Measurements from ENCODE around the gene ZNF134. TPM values are rescaled to one million over a fixed set of nuclear protein-coding genes. Genes with fewer than 3 reads are reported as not detected.

The ZNF134 gene
- total RNA-seq, 1 donor from 2014 or later, result 9.4 TPM

DNA sequence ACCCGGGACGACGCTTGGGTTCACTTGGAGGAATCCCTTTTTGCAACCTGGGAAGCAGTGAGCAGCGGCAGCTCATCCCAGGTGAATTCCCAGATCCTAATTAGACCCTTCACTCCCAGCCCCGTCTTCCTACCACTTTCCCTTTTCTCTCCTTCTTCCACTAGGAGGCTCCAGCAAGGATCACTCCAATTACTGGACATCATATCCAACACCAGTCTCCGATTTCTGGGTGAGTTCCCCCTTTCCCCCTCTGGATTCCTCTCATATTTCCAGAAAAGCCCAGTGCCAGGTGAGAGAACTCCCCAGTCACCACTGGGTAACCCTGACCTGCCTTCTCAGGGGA lies 37.6 kb downstream of the ZNF134 start:
- Mint-ChIP-seq H3K4me1 (ENCODE audit: low read depth) (no peaks in the 10 kb centered on the region), H3K27me3 (ENCODE audit: insufficient read depth) (no peaks in the 10 kb centered on the region), H3K4me3 (no peak overlapping the region), H3K36me3 (ENCODE audit: low read depth) (no peaks in the 10 kb centered on the region), H3K27ac (no peak overlapping the region), H3K9me3 (peaks cover 80% of the 10 kb centered on the region)
- intact Hi-C loops (cut with micrococcal nuclease), result no loop called here
- no peak for DNase-seq (ENCODE audit: low spot score)

DNA sequence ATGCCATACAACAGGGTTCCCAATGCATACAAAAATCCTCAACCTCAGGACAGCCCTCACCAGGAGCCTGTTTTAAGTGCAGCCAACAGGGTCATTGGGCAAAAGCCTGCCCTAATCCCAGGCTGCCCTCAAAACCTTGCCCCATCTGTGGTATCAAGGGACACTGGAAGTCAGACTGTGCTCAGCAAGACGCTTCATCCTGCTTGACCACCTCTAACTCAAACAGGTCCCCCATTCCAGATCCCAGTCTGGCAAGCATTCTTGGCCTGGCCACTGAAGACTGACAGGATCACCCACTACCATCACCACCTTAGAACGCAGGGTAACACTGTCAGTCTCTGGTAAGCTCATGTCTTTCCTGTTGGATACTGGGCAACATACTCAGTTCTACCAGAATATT lies 39.6 kb downstream of the ZNF134 start:
- no peak overlapping the region for H3K27ac Mint-ChIP-seq
- intact Hi-C loops (cut with micrococcal nuclease), result no loop called here
- H3K36me3 Mint-ChIP-seq (ENCODE audit: low read depth), result no peaks in the 10 kb centered on the region
- peaks cover 67% of the 10 kb centered on the region for H3K9me3 Mint-ChIP-seq
- no peak for DNase-seq (ENCODE audit: low spot score)
- no peaks in the 10 kb centered on the region for H3K4me1 Mint-ChIP-seq (ENCODE audit: low read depth)
- no peaks in the 10 kb centered on the region for H3K27me3 Mint-ChIP-seq (ENCODE audit: insufficient read depth)
- H3K4me3 Mint-ChIP-seq, result no peak overlapping the region

DNA sequence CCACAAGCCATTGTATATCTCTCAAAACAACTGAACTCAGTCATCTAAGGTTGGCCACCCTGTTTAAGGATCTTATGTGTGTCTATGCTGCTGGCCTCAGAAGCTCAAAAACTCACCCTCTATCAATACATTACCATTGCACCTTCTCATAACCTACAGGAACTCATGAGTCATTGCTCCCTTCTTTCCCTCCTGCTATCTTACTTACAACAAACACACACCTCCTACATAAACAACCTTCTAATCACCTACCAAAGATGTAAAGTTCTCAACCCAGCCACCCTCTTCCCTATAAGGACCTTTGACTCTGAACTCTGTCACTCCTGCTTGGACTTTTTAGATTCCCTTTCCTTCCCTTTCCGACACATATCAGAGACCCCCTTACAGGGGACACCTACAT lies 41.4 kb downstream of the ZNF134 start:
- Mint-ChIP-seq H3K4me3 (no peak overlapping the region), H3K36me3 (ENCODE audit: low read depth) (no peaks in the 10 kb centered on the region)

DNA sequence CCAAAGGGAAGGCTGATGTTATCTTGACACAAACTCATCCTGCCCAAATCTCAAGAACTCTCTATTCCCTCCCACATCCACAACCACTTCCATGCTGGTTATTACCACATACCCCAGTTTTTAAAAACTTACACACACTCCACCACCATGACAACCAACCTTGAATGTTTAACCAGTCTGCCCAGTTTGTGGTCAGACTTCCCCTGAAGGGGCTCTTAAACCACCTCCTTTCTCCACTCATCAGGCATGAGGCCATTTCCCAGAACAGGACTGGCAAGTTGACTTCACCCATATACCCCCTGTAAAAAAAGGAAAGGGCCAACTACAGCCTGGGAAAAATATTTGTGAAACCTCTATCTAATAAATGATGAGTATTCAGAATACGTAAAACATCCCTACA lies 42.3 kb downstream of the ZNF134 start:
- Mint-ChIP-seq H3K36me3 (ENCODE audit: low read depth) (no peaks in the 10 kb centered on the region), H3K27me3 (ENCODE audit: insufficient read depth) (no peaks in the 10 kb centered on the region), H3K4me1 (ENCODE audit: low read depth) (no peaks in the 10 kb centered on the region), H3K27ac (no peak overlapping the region), H3K9me3 (peaks cover 63% of the 10 kb centered on the region), H3K4me3 (no peak overlapping the region)
- DNase-seq (ENCODE audit: low spot score), result no peak
- intact Hi-C loops (cut with micrococcal nuclease), result no loop called here

More for the DNA sequence above, 41.4 kb downstream of the ZNF134 start:
- Mint-ChIP-seq H3K4me1 (ENCODE audit: low read depth) (no peaks in the 10 kb centered on the region), H3K27me3 (ENCODE audit: insufficient read depth) (no peaks in the 10 kb centered on the region), H3K27ac (no peak overlapping the region), H3K9me3 (peaks cover 66% of the 10 kb centered on the region)
- no peak for DNase-seq (ENCODE audit: low spot score)
- intact Hi-C loops (cut with micrococcal nuclease), result no loop called here

DNA sequence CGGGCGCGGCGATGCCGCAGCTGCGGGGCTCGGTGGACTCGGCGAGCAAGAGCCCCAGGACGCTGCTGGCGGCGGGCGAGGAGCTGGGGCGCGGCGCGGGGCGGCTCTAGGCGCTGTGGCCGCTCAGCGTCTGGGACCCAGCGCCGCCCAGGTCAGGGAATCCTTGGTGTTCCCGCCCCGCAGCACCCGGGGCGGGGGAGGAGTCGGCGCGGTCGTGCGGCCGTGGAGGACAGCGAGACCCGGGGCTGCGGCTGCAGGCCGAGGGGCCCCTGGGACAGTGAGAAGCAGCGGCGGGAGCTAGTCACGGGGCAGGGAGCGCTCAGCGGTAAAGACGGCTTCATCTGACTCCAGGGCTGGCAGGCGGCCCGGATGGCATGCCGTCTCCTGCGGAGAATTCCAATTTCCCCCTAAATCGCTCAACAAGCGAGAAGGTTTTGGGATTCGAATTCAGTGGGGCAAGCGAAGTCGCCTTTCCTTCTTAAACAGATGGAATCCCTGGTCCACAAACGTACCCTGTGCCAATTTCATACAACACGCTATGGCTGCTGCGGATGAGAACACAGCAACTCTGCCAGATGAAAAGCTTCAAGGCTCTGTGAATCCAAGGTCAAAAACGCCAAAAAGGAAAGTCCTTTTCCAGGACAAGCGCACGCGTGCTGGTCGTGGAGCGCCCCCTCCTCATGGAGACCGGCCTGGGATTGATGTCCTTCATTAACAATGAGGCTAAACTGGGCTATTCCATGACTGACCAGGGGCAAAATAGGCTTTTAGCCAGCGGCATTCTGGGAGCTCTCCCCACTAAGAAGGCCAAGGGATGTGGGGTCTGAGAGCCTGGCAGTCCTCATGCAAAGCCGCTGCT lies 50.5 kb downstream of the ZNF134 start:
- no peak overlapping the region for H3K27ac Mint-ChIP-seq
- peaks cover 13% of the 10 kb centered on the region for H3K9me3 Mint-ChIP-seq
- no peak for DNase-seq (ENCODE audit: low spot score)
- intact Hi-C loops (cut with micrococcal nuclease), result no loop called here
- H3K4me1 Mint-ChIP-seq (ENCODE audit: low read depth), result no peaks in the 10 kb centered on the region
- H3K4me3 Mint-ChIP-seq, result peak overlapping the region; percentile 83
- H3K27me3 Mint-ChIP-seq (ENCODE audit: insufficient read depth), result peaks cover 6% of the 10 kb centered on the region
- H3K36me3 Mint-ChIP-seq (ENCODE audit: low read depth), result no peaks in the 10 kb centered on the region

DNA sequence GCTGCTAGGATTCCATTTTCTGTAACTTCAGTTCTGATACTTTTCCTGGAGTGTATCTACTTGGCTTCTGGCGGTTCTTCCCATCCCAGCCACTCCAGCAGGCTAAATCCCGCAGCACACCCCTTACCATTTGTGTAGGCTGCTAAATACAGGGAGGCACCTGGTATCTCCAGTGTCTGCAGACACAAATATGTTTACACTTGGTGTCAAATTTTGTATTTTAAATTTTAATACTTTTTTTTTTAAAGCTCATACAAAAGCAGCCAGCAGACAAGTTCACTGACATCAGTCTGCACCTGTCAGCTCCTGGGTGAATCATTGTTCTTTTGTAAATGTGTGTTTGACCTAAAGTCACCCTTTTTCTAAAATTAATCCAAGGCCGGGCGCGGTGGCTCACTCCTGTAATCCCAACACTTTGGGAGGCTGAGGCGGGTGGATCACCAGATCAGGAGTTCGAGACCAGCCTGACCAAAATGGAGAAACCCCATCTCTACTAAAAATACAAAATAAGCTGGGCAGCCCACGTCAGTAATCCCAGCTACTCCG lies 51.3 kb downstream of the ZNF134 start:
- no peaks in the 10 kb centered on the region for H3K36me3 Mint-ChIP-seq (ENCODE audit: low read depth)
- peak overlapping the region; percentile 39 for H3K4me3 Mint-ChIP-seq
- no peak for DNase-seq (ENCODE audit: low spot score)
- peaks cover 9% of the 10 kb centered on the region for H3K9me3 Mint-ChIP-seq
- intact Hi-C loops (cut with micrococcal nuclease), result no loop called here
- H3K27me3 Mint-ChIP-seq (ENCODE audit: insufficient read depth), result peaks cover 6% of the 10 kb centered on the region
- H3K27ac Mint-ChIP-seq, result no peak overlapping the region
- H3K4me1 Mint-ChIP-seq (ENCODE audit: low read depth), result no peaks in the 10 kb centered on the region

DNA sequence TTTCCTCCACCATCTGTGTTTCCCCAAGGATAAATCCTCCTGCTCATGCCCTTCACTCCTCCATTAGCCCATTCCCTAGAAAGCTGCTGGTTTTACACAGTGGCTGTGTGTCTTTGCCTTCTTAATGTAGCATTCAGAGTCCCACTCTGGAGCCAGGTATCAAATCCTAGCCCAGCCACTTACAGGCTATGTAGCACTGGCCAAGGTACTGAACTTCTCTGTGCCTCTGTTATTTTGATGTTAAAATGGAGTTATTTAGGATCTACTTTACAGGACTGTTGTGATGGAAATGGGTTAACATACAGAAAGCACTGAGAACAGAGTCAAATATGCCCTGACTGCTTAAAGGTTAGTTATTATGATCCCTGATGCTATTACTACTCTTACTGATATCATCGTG lies 53.2 kb downstream of the ZNF134 start:
- Mint-ChIP-seq H3K27me3 (ENCODE audit: insufficient read depth) (peaks cover 6% of the 10 kb centered on the region), H3K4me1 (ENCODE audit: low read depth) (no peaks in the 10 kb centered on the region), H3K27ac (no peak overlapping the region), H3K4me3 (no peak overlapping the region), H3K9me3 (peaks cover 9% of the 10 kb centered on the region), H3K36me3 (ENCODE audit: low read depth) (no peaks in the 10 kb centered on the region)
- intact Hi-C loops (cut with micrococcal nuclease), result no loop called here
- no peak for DNase-seq (ENCODE audit: low spot score)

DNA sequence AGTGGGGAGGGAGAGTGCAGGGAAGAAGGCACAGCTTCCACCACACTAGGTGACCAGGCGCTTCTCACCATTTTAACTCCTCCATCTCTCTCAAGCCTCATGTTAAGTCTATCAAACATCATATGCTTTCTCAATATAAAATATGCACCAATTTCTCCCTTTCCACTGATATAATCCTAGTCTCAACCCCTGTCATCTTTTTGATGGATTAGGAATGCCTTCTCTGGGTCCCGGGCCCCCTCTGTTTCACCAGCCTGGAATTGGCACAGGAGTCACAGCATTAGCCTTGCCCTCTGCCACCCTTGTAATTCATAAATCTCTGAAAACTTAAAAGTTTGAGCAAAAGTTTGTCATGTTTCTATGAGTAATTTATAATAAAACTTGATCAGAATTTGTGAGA lies 54.6 kb downstream of the ZNF134 start, which contains the start of gene ZSCAN4:
Gene ZSCAN4, plus strand, starts transcription at position 301 of the 400 bp plus-strand sequence. CDS start 7,211 bp downstream, outside the sequence.
- Mint-ChIP-seq H3K9me3 (peaks cover 9% of the 10 kb centered on the region), H3K4me3 (no peak within 1 kb of the TSS), H3K36me3 (ENCODE audit: low read depth) (no peaks in the 10 kb centered on the region), H3K27me3 (ENCODE audit: insufficient read depth) (peaks cover 6% of the 10 kb centered on the region), H3K27ac (no peak within 1 kb of the TSS), H3K4me1 (ENCODE audit: low read depth) (no peaks in the 10 kb centered on the region)
- intact Hi-C loops (cut with micrococcal nuclease), result no loop called here
- no peak for DNase-seq (ENCODE audit: low spot score)

DNA sequence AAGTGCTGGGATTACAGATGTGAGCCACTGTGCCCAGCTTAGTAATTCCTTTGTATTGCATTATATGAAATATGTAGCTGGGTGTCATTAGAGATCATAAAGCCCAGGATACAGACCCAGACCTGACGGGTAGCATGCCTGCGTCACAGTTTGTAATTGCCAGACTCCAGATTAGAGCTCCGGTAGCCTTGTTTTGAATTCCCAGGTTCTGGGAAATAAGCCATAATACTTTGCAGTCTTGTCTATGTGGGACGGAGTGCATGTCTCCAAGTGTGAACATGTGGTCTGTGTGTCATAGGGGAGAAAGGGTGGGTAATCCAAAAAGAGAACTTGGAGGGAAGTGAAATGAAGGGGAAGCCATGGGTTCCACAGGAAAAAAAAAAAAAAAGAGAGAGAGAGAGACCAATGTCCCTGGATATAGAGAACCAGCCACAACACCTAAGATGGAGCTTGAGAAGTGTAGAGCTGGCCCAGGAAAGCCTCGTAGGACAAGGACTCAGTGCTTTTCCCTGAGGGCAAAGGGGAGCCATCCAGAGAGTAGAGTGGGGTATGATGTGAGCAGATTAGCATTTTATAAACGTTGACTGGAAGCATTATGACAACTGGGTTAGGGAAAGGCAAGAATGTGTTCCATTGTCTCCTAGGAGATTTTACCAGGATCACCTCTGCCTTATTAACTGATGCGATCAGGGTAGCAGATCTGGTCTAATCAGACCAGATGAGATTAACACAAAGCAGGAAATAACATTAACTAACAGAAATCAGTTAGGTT lies 57.3 kb downstream of the ZNF134 start:
- Mint-ChIP-seq H3K27me3 (ENCODE audit: insufficient read depth) (no peaks in the 10 kb centered on the region), H3K9me3 (peaks cover 17% of the 10 kb centered on the region)

DNA sequence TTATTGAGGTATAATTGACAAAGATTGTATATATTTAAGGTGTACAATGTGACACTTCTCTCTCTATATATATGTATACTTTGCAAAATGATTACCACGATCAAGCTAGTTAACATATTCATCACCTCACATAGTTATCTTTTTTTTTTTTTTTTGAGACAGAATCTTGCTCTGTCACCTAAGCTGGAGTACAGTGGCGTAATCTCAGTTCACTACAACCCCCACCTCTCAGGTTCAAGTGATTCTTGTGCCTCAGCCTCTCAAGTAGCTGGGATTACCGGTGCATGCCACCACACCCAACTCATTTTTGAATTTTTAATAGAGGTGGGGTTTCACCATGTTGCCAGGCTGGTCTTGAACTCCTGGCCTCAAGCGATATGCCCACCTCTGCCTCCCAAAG lies 58.4 kb downstream of the ZNF134 start:
- Mint-ChIP-seq H3K27me3 (ENCODE audit: insufficient read depth) (no peaks in the 10 kb centered on the region), H3K36me3 (ENCODE audit: low read depth) (no peaks in the 10 kb centered on the region), H3K4me1 (ENCODE audit: low read depth) (no peaks in the 10 kb centered on the region), H3K4me3 (no peak overlapping the region), H3K27ac (no peak overlapping the region), H3K9me3 (peaks cover 23% of the 10 kb centered on the region)
- DNase-seq (ENCODE audit: low spot score), result no peak
- intact Hi-C loops (cut with micrococcal nuclease), result no loop called here

More for the DNA sequence above, 57.3 kb downstream of the ZNF134 start:
- Mint-ChIP-seq H3K4me1 (ENCODE audit: low read depth) (no peaks in the 10 kb centered on the region), H3K27ac (no peak overlapping the region), H3K36me3 (ENCODE audit: low read depth) (no peaks in the 10 kb centered on the region), H3K4me3 (no peak overlapping the region)
- intact Hi-C loops (cut with micrococcal nuclease), result no loop called here
- DNase-seq (ENCODE audit: low spot score), result no peak

Other genes starting within 250 kb of the ZNF134 start
- 11.3 and 12.1 TPM in 2 replicates for gene ZNF548, start 224.4 kb upstream of the ZNF134 start, total RNA-seq
- 7.9 and 11.0 TPM in 2 replicates for gene ZNF17, start 203.1 kb upstream of the ZNF134 start, total RNA-seq
- gene ZNF749, start 178.9 kb upstream of the ZNF134 start, total RNA-seq, result 21.5 and 22.0 TPM in 2 replicates
- gene VN1R1, start 157.1 kb upstream of the ZNF134 start, total RNA-seq, result not detected in 2 replicates
- 1.5 and 2.4 TPM in 2 replicates for gene ZNF772, start 136.7 kb upstream of the ZNF134 start, total RNA-seq
- 3.7 and 5.1 TPM in 2 replicates for gene ZNF419, start 126.5 kb upstream of the ZNF134 start, total RNA-seq
- gene ZNF773, start 114.3 kb upstream of the ZNF134 start, total RNA-seq, result 5.0 and 5.8 TPM in 2 replicates
- gene ZNF549, start 86.9 kb upstream of the ZNF134 start, total RNA-seq, result 3.6 and 4.2 TPM in 2 replicates
- gene ZNF550, start 54.4 kb upstream of the ZNF134 start, total RNA-seq, result 7.2 and 7.5 TPM in 2 replicates
- 3.2 and 3.7 TPM in 2 replicates for gene ZNF416, start 35.3 kb upstream of the ZNF134 start, total RNA-seq
- 3.9 and 4.0 TPM in 2 replicates for gene ZIK1, start 30.1 kb upstream of the ZNF134 start, total RNA-seq
- gene ZNF530, start 14.4 kb upstream of the ZNF134 start, total RNA-seq, result 5.4 and 7.3 TPM in 2 replicates
- gene ZNF211, start 18.9 kb downstream of the ZNF134 start, total RNA-seq, result 8.3 and 8.4 TPM in 2 replicates
- not detected in 2 replicates for gene ZSCAN4, start 54.7 kb downstream of the ZNF134 start, total RNA-seq
- gene ZNF551, start 67.7 kb downstream of the ZNF134 start, total RNA-seq, result 9.6 and 11.1 TPM in 2 replicates
- 4.6 and 4.7 TPM in 2 replicates for gene ZNF154, start 95.0 kb downstream of the ZNF134 start, total RNA-seq
- gene ZNF671, start 113.4 kb downstream of the ZNF134 start, total RNA-seq, result 4.9 and 5.5 TPM in 2 replicates
- gene ZNF776, start 132.6 kb downstream of the ZNF134 start, total RNA-seq, result 6.8 and 6.9 TPM in 2 replicates
- 13.6 and 13.8 TPM in 2 replicates for gene ZNF586, start 155.4 kb downstream of the ZNF134 start, total RNA-seq
- gene ZNF552, start 200.7 kb downstream of the ZNF134 start, total RNA-seq, result 9.0 and 10.7 TPM in 2 replicates
- 25.1 and 26.7 TPM in 2 replicates for gene ZNF587B, start 216.1 kb downstream of the ZNF134 start, total RNA-seq
- 29.4 and 29.6 TPM in 2 replicates for gene ZNF587, start 235.6 kb downstream of the ZNF134 start, total RNA-seq